H1 (cell line): ENCODE measurements around the gene MKRN1. TPM values are rescaled to one million over a fixed set of nuclear protein-coding genes. Genes with fewer than 3 reads are reported as not detected.
A peak's percentile ranks its signal among the peaks of the same experiment; 100 is the strongest.

Experiments used
- CTCF ChIA-PET: fragments of 300-600 bp; sonication (Branson Sonifier 250); formaldehyde crosslinking; loops from one replicate; lab custom pipeline; 2021; ENCODE audit not compliant: partially characterized antibody; lab: Charles Lee
- POLR2A ChIA-PET: fragments of 300-600 bp; sonication (Branson Sonifier 250); formaldehyde crosslinking; loops from one replicate; lab custom pipeline; 2021; ENCODE audit warnings: inconsistent platforms; ENCODE audit not compliant: partially characterized antibody; lab: Charles Lee
- DNase-seq, 2 experiments: peaks; one replicate each; pipeline versions ENCODE4 v3.0.0 to v3.0.0-alpha.2; 2010 to 2022; ENCODE audit warnings: low spot score in 2 of 2, low read depth in 1 of 2, mixed read lengths in 1 of 2
- FAIRE-seq: peaks from 2 replicates; lab custom pipeline; 2011; peaks lifted over from hg19 to GRCh38; lab: Jason Lieb, UNC
- H2AFZ ChIP-seq: 2 replicates; pipeline ENCODE4 v1.8.1; 2012; ENCODE audit warnings: low read length, inconsistent platforms
- H2AK5ac ChIP-seq: 2 replicates; pipeline ENCODE4 v1.6.1; 2013; ENCODE audit warnings: low read depth, low read length
- H2BK120ac ChIP-seq: replicated peaks from 2 replicates; pipeline ENCODE3; 2013; ENCODE audit warnings: low read depth, low read length, inconsistent platforms
- H2BK12ac ChIP-seq: 2 replicates; pipeline ENCODE4 v1.6.1; 2013; ENCODE audit warnings: low read depth, low read length
- H2BK15ac ChIP-seq: 2 replicates; pipeline ENCODE4 v1.6.1; 2013; ENCODE audit warnings: low read length
- H2BK20ac ChIP-seq: 2 replicates; pipeline ENCODE4 v1.6.1; 2013; ENCODE audit warnings: low read length
- H2BK5ac ChIP-seq: 2 replicates; pipeline ENCODE4 v1.6.1; 2013; ENCODE audit warnings: low read depth, low read length
- H3K14ac ChIP-seq: 2 replicates; pipeline ENCODE4 v1.6.1; 2013; ENCODE audit warnings: inconsistent platforms; ENCODE audit not compliant: insufficient read length
- H3K18ac ChIP-seq: 2 replicates; pipeline ENCODE4 v1.6.1; 2013; ENCODE audit warnings: low read length; ENCODE audit errors: extremely low read depth
- H3K23ac ChIP-seq: 2 replicates; pipeline ENCODE4 v1.6.1; 2013; ENCODE audit warnings: inconsistent platforms; ENCODE audit not compliant: insufficient read length
- H3K23me2 ChIP-seq: 2 replicates; pipeline ENCODE4 v1.6.1; 2013; ENCODE audit warnings: low read depth, low read length
- H3K27ac ChIP-seq: 2 replicates; pipeline ENCODE4 v1.6.1; 2011; ENCODE audit warnings: low read depth, low read length, inconsistent platforms
- H3K27me3 ChIP-seq, 4 experiments: replicated peaks in 1 of 4; 1 replicate in 1 of 4; 2 replicates in 3 of 4; pipeline versions ENCODE4 v1.6.1 to v1.8.1; 2011 to 2013; ENCODE audit warnings: low read length in 3 of 4, mild to moderate bottlenecking in 3 of 4, inconsistent platforms in 2 of 4, mixed read lengths in 2 of 4, moderate library complexity in 1 of 4; ENCODE audit not compliant: control insufficient read depth in 3 of 4, insufficient read depth in 3 of 4; ENCODE audit errors: extremely low read depth in 1 of 4
- H3K36me3 ChIP-seq, 4 experiments: 2 replicates each; pipeline versions ENCODE4 v1.6.1 to v1.8.1; 2011 to 2013; ENCODE audit warnings: mild to moderate bottlenecking in 4 of 4, low read length in 3 of 4, moderate library complexity in 2 of 4, control low read depth in 1 of 4, inconsistent platforms in 1 of 4; ENCODE audit not compliant: insufficient read depth in 4 of 4, control insufficient read depth in 2 of 4
- H3K4ac ChIP-seq: replicated peaks from 2 replicates; pipeline ENCODE3; 2013; ENCODE audit warnings: low read length, low read depth, mixed read lengths, inconsistent platforms; ENCODE audit not compliant: insufficient read length
- H3K4me1 ChIP-seq, 4 experiments: replicated peaks in 1 of 4; 1 replicate in 1 of 4; 2 replicates in 3 of 4; pipeline versions ENCODE4 v1.6.1 to v1.8.1; 2011 to 2013; ENCODE audit warnings: low read length in 3 of 4, inconsistent platforms in 2 of 4, mixed read lengths in 1 of 4; ENCODE audit not compliant: insufficient read depth in 4 of 4, control insufficient read depth in 3 of 4
- H3K4me2 ChIP-seq, 2 experiments: 2 replicates each; pipeline versions ENCODE4 v1.6.1 to v1.8.1; 2011 to 2013; ENCODE audit warnings: low read depth in 2 of 2, low read length in 2 of 2, control low read depth in 1 of 2, inconsistent platforms in 1 of 2, mild to moderate bottlenecking in 1 of 2; ENCODE audit not compliant: insufficient read depth in 1 of 2
- H3K4me3 ChIP-seq, 4 experiments: fragments of 200-600, 300-600 bp in 1 of 4; sonication (generic), shearing (Covaris generic), sonication (Bioruptor Twin) in 1 of 4; 2 replicates each; pipeline versions ENCODE4 v1.5.1 to v1.8.1; 2011 to 2016; ENCODE audit warnings: low read length in 4 of 4, low read depth in 3 of 4, control low read depth in 2 of 4, inconsistent platforms in 2 of 4, mild to moderate bottlenecking in 2 of 4, mixed read lengths in 1 of 4, moderate library complexity in 1 of 4; ENCODE audit not compliant: insufficient read depth in 2 of 4; ENCODE audit errors: extremely low read depth in 1 of 4
- H3K56ac ChIP-seq: replicated peaks from 2 replicates; pipeline ENCODE3; 2013; ENCODE audit warnings: low read depth, mild to moderate bottlenecking, mixed read lengths, low read length, inconsistent platforms; ENCODE audit not compliant: insufficient read length
- H3K79me1 ChIP-seq: 2 replicates; pipeline ENCODE4 v1.6.1; 2013; ENCODE audit warnings: low read depth, low read length, control low read depth
- H3K79me2 ChIP-seq, 2 experiments: 2 replicates each; pipeline versions ENCODE4 v1.6.1 to v1.8.1; 2012 to 2013; ENCODE audit warnings: low read length in 2 of 2, mild to moderate bottlenecking in 2 of 2, inconsistent platforms in 1 of 2; ENCODE audit not compliant: insufficient read depth in 2 of 2, control insufficient read depth in 1 of 2
- H3K9ac ChIP-seq, 4 experiments: replicated peaks in 1 of 4; 1 replicate in 1 of 4; 2 replicates in 3 of 4; pipeline versions ENCODE4 v1.6.1 to v1.8.1; 2011 to 2013; ENCODE audit warnings: low read depth in 3 of 4, low read length in 3 of 4, control low read depth in 2 of 4, mild to moderate bottlenecking in 2 of 4, moderate library complexity in 2 of 4, inconsistent platforms in 1 of 4; ENCODE audit errors: extremely low read depth in 1 of 4
- H3K9me3 ChIP-seq, 2 experiments: 2 replicates each; pipeline versions ENCODE4 v1.6.1 to v1.8.1; 2012 to 2013; ENCODE audit warnings: mild to moderate bottlenecking in 2 of 2, moderate library complexity in 2 of 2, control low read depth in 1 of 2, inconsistent platforms in 1 of 2, low read depth in 1 of 2, low read length in 1 of 2, mixed read lengths in 1 of 2; ENCODE audit not compliant: insufficient read depth in 2 of 2
- H4K20me1 ChIP-seq, 2 experiments: replicated peaks in 1 of 2; 2 replicates each; pipeline versions ENCODE3 to v1.8.1; 2011 to 2013; ENCODE audit warnings: inconsistent platforms in 2 of 2, low read length in 2 of 2, mild to moderate bottlenecking in 1 of 2; ENCODE audit not compliant: insufficient read depth in 2 of 2, control insufficient read depth in 1 of 2
- H4K5ac ChIP-seq: 2 replicates; pipeline ENCODE4 v1.6.1; 2013; ENCODE audit warnings: low read length, low read depth, mixed read lengths, inconsistent platforms; ENCODE audit not compliant: insufficient read length
- H4K8ac ChIP-seq: 2 replicates; pipeline ENCODE4 v1.8.0; 2013; ENCODE audit warnings: mild to moderate bottlenecking, moderate library complexity, low read length, inconsistent platforms; ENCODE audit not compliant: insufficient read depth; ENCODE audit errors: extremely low read depth
- H4K91ac ChIP-seq: replicated peaks from 2 replicates; pipeline ENCODE3; 2013; ENCODE audit warnings: low read length, mixed read lengths, inconsistent platforms; ENCODE audit not compliant: insufficient read length
- BACH1 ChIP-seq: IDR thresholded peaks from 2 replicates; pipeline ENCODE4 v1.6.1; 2012; ENCODE audit warnings: low read length, improper control_type of control experiment
- CHD2 ChIP-seq: IDR thresholded peaks from 2 replicates; pipeline ENCODE4 v1.6.1; 2012; ENCODE audit warnings: low read length, improper control_type of control experiment
- EGR1 ChIP-seq: IDR thresholded peaks from 2 replicates; pipeline ENCODE4 v1.6.1; 2011; ENCODE audit warnings: low read depth, low read length, borderline replicate concordance
- GTF2F1 ChIP-seq: IDR thresholded peaks from 2 replicates; pipeline ENCODE4 v1.6.1; 2012; ENCODE audit warnings: low read depth, low read length, improper control_type of control experiment, borderline replicate concordance
- HDAC6 ChIP-seq: IDR thresholded peaks from one replicate; pipeline ENCODE4 v1.7.1; 2012; ENCODE audit warnings: low read depth, mild to moderate bottlenecking, inconsistent platforms, low read length, moderate library complexity
- SP2 ChIP-seq: IDR thresholded peaks from 2 replicates; pipeline ENCODE4 v1.6.1; 2012; ENCODE audit warnings: mild to moderate bottlenecking, low read length, inconsistent platforms
- TAF1 ChIP-seq: IDR thresholded peaks from 2 replicates; pipeline ENCODE4 v1.6.1; 2011; ENCODE audit warnings: mild to moderate bottlenecking, low read depth, low read length
- TAF7 ChIP-seq: optimal IDR thresholded peaks from 2 replicates; pipeline ENCODE3; 2011; ENCODE audit warnings: low read depth, mild to moderate bottlenecking, inconsistent platforms, low read length, moderate library complexity, borderline replicate concordance
- WGBS, 2 experiments: shearing (Covaris generic) in 1 of 2; methylation state at CpG; one replicate each; pipeline versions ENCODE4 v1.1.6 to v1.1.7; 2013 to 2015; ENCODE audit warnings: low lambda C conversion rate in 2 of 2, mixed read lengths in 2 of 2, inconsistent platforms in 1 of 2, low coverage in 1 of 2, missing lambda C conversion rate in 1 of 2; ENCODE audit not compliant: insufficient replicate concordance in 2 of 2, insufficient coverage in 1 of 2, insufficient read length in 1 of 2; ENCODE audit errors: extremely low coverage in 1 of 2, missing lambda C conversion rate in 1 of 2; 5-methylcytosine and 5-hydroxymethylcytosine counted together
- polyA plus RNA-seq, 7 experiments: library from polyadenylated mRNA; depleted of rRNA in 3 of 7; stranded (reverse) in 5 of 7; unstranded in 2 of 7; fragments of >200 nt in 5 of 7; fragments of 200-250 nt in 2 of 7; gene quantifications; 1 replicate in 5 of 7; 2 replicates in 1 of 7; 4 replicates in 1 of 7; pipeline versions ENCODE4 v1.2.1 to v1.2.3, GENCODE V29; 2011 to 2013; ENCODE audit warnings: missing spikeins in 2 of 7, mixed read lengths in 2 of 7
- total RNA-seq: library from RNA; stranded (reverse); fragmentation: NEBNext Ultra II Directional; extraction: Animal tissue kit (Norgen Biotek cat#: 25700); gene quantifications from 2 replicates; pipeline ENCODE4 v1.2.1, GENCODE V29; 2021
- TF ChIP-seq, protein P1 (sequence below): IDR thresholded peaks from 2 replicates; pipeline ENCODE4 v1.6.1; 2012; ENCODE audit warnings: low read length, inconsistent platforms

Gene MKRN1
- total and polyA plus RNA-seq, 2 of the 8 experiments (the other 6 are each of a cell fraction or from before 2014, with no cell fraction given): 46.2 to 99.6 TPM

DNA sequence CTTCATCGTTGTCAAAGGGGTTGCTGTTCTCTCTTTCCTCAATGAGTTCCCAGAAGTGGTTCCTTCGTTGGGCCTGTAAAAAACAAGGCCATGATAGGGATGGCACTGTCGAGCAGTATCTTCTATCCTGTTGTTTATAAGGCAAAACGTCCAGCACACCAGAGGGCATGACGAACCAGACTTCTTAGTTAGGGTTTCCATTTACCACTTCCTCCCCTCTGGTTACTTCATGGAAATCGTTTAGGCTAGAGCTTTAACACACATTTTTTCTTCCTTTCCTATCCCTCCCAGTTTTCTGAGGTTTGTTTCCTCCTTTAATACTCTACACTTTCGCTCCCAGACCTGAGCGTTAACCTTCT lies 24.7 kb downstream of the MKRN1 start:
- POLR2A ChIA-PET: interaction anchor here (0.9 to 1.4 kb wide), 4 partner anchors 9 to 57 kb away, joined by 3 to 4 read pairs (median 3); partner anchors contain the start of gene SLC37A3
- no peak for DNase-seq
- H3K9me3 ChIP-seq: no peaks in the 10 kb centered on the region
- H3K4me3 ChIP-seq: peak overlapping the region in 1 of 4 experiments; percentile 27; a peak in 1 of 8 replicates
- H3K4me2 ChIP-seq: peak overlapping the region in 1 of 2 experiments; percentile 18; a peak in 1 of 4 replicates
- H2BK120ac ChIP-seq: no peak overlapping the region
- H3K56ac ChIP-seq: no peak overlapping the region
- H3K4me1 ChIP-seq: peaks cover 7 to 31% (median 23%) of the 10 kb centered on the region in 4 experiments; a peak in 6 of 7 replicates
- no peak for FAIRE-seq
- 0 out of 2 replicates have a peak overlapping the region, but pooled peaks have one; percentile 9 for H3K18ac ChIP-seq
- no peak overlapping the region for H4K5ac ChIP-seq
- H4K91ac ChIP-seq: no peak overlapping the region
- peaks cover 0 to 38% of the 10 kb centered on the region in 2 experiments; a peak in 2 of 4 replicates for H3K79me2 ChIP-seq
- WGBS, 2 experiments: 91% methylated on average over 8 of the region's 8 CpGs; no CpG with 5 or more reads in 1 of the 2 experiments
- H2BK15ac ChIP-seq: peak overlapping the region; percentile 73; the same call in 1 of the 2 replicates
- H4K20me1 ChIP-seq: peaks cover 0 to 4% of the 10 kb centered on the region in 2 experiments
- no peak overlapping the region for H3K14ac ChIP-seq
- H3K36me3 ChIP-seq: peaks cover 13 to 56% (median 18%) of the 10 kb centered on the region in 4 experiments
- peak overlapping the region; percentile 41 for H2AK5ac ChIP-seq
- H3K4ac ChIP-seq: no peak overlapping the region
- 0 out of 2 replicates have a peak overlapping the region, but pooled peaks have one; percentile 30 for H2BK12ac ChIP-seq
- peak overlapping the region; percentile 61; the same call in 1 of the 2 replicates for H3K27ac ChIP-seq
- no peak overlapping the region for H4K8ac ChIP-seq
- no peak overlapping the region for H3K9ac ChIP-seq
- H2AFZ ChIP-seq: no peak overlapping the region
- H3K79me1 ChIP-seq: 0 out of 2 replicates have a peak, but pooled peaks cover 4% of the 10 kb centered on the region
- peaks cover 0 to 1% (median 0%) of the 10 kb centered on the region in 4 experiments; a peak in 1 of 7 replicates for H3K27me3 ChIP-seq
- no peak overlapping the region for H3K23ac ChIP-seq
- no peaks in the 10 kb centered on the region for H3K23me2 ChIP-seq
- peak overlapping the region; percentile 69; the same call in 1 of the 2 replicates for H2BK5ac ChIP-seq
- H2BK20ac ChIP-seq: peak overlapping the region; percentile 16
- TF ChIP-seq BACH1 (no peak), EGR1 (no peak), TAF7 (no peak), TAF1 (no peak), GTF2F1 (no peak), SP2 (no peak), CHD2 (no peak), HDAC6 (no peak)
- TF ChIP-seq, protein P1, sequence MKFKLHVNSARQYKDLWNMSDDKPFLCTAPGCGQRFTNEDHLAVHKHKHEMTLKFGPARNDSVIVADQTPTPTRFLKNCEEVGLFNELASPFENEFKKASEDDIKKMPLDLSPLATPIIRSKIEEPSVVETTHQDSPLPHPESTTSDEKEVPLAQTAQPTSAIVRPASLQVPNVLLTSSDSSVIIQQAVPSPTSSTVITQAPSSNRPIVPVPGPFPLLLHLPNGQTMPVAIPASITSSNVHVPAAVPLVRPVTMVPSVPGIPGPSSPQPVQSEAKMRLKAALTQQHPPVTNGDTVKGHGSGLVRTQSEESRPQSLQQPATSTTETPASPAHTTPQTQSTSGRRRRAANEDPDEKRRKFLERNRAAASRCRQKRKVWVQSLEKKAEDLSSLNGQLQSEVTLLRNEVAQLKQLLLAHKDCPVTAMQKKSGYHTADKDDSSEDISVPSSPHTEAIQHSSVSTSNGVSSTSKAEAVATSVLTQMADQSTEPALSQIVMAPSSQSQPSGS: no peak
- TF ChIP-seq, all 59 proteins: peak for 0
- CTCF ChIA-PET: interaction anchor here (1.2 to 5.2 kb wide), 3 partner anchors 10 to 38 kb away, joined by 3 to 27 read pairs (median 5); no protein-coding TSS in a partner anchor
